K562 (cell line): Measurements from ENCODE around the gene ARHGEF38.

Experiments
- MAX ChIP-seq: sonication (generic); formaldehyde crosslinking; IDR thresholded peaks from 2 replicates; pipeline ENCODE4 v1.9.0; 2022; ENCODE audit warnings: mild to moderate bottlenecking, missing genetic modification reagents
- MAZ ChIP-seq, 2 experiments: fragments of 450-650 bp in 1 of 2; sonication (generic) in 1 of 2; formaldehyde crosslinking; IDR thresholded peaks in 1 of 2; conservative IDR thresholded peaks in 1 of 2; 2 replicates each; pipeline versions ENCODE4 v1.4.0 to v1.5.0; 2020; ENCODE audit warnings: mild to moderate bottlenecking in 1 of 2, missing genetic modification reagents in 1 of 2
- MCM2 ChIP-seq: fragments of 450-650 bp; IDR thresholded peaks from 2 replicates; pipeline ENCODE4 v1.6.1; 2017; ENCODE audit warnings: low read depth, mild to moderate bottlenecking
- MCM3 ChIP-seq: fragments of 450-650 bp; IDR thresholded peaks from 2 replicates; pipeline ENCODE4 v1.6.1; 2016
- MCM7 ChIP-seq, 2 experiments: fragments of 450-650 bp; IDR thresholded peaks; 2 replicates each; pipeline ENCODE4 v1.6.1; 2016 to 2018
- NFATC3 ChIP-seq: fragments of 450-650 bp; IDR thresholded peaks from 2 replicates; pipeline ENCODE4 v1.6.1; 2017; ENCODE audit warnings: mild to moderate bottlenecking
- POLR2AphosphoS5 ChIP-seq: IDR thresholded peaks from 2 replicates; pipeline ENCODE4 v1.6.1; 2011; ENCODE audit warnings: mild to moderate bottlenecking, low read depth, low read length, moderate library complexity; ENCODE audit not compliant: control insufficient read depth, insufficient read depth
- REST ChIP-seq, 2 experiments: fragments of 450-650 bp; formaldehyde crosslinking in 1 of 2; IDR thresholded peaks; 2 replicates each; pipeline versions ENCODE4 v1.4.0 to v1.6.1; 2014 to 2020; ENCODE audit warnings: mild to moderate bottlenecking in 2 of 2, borderline replicate concordance in 1 of 2, low read depth in 1 of 2
- SOX6 ChIP-seq: fragments of 450-650 bp; IDR thresholded peaks from 2 replicates; pipeline ENCODE4 v1.6.1; 2014; ENCODE audit warnings: mild to moderate bottlenecking
- TCF3 ChIP-seq: sonication (generic); formaldehyde crosslinking; IDR thresholded peaks from 2 replicates; pipeline ENCODE4 v1.4.0; 2020; ENCODE audit warnings: mild to moderate bottlenecking, missing genetic modification reagents
- TFAM ChIP-seq: fragments of 250-450 bp; sonication (Bioruptor Pico); conservative IDR thresholded peaks from 2 replicates; pipeline ENCODE4 v1.5.0; 2021; ENCODE audit warnings: mild to moderate bottlenecking, moderate library complexity
- ZNF583 ChIP-seq: fragments of 250-450 bp; sonication (Bioruptor Pico); IDR thresholded peaks from 2 replicates; pipeline ENCODE4 v1.4.0; 2020

- TF ChIP-seq TCF3 (CRISPR knock-in tag) (no peak), TFAM (CRISPR knock-in tag) (no peak), MAX (CRISPR knock-in tag) (no peak), MAZ (CRISPR knock-in tag; conservative IDR thresholded peaks at IDR 0.05 in 1 of 2, IDR thresholded peaks at IDR 0.05 in 1 of 2) (no peak), ZNF583 (CRISPR knock-in tag) (no peak), MCM3 (no peak), NFATC3 (no peak), POLR2AphosphoS5 (no peak), MCM7 (IDR thresholded peaks at IDR 0.05) (no peak), MCM2 (no peak), REST (IDR thresholded peaks at IDR 0.05; ENCODE audit: borderline replicate concordance) (no peak), REST (CRISPR knock-in tag; IDR thresholded peaks at IDR 0.05; ENCODE audit: low read depth) (no peak), SOX6 (no peak)
These were observed 53.1 kb downstream of the ARHGEF38 start for GRCh38 chr4:105605493-105605892.
